Stimulated activated CD4-positive, alpha-beta T cell treated with anti-CD3 and anti-CD28 coated beads, Interleukin-1b, Interleukin-23, amount 100 ng/mL, for 4 hours (primary cell): ENCODE measurements around the gene VWA5B2.

ENCODE experiments used
- DNase-seq, 2 donors: peaks; one replicate each; pipeline ENCODE4 v3.0.0-alpha.2; 2020; ENCODE audit warnings: low read depth in 2 of 2

VWA5B2 gene

GRCh38 chr3:184275381-184275701 lies 46.0 kb downstream of the VWA5B2 start:
- no peak for DNase-seq

GRCh38 chr3:184275961-184276910 lies 46.9 kb downstream of the VWA5B2 start, which contains the start of gene ECE2:
ECE2 (plus strand) TSS chr3:184276022; CDS start chr3:184276154, 132 bp downstream.
- DNase-seq = no peak

GRCh38 chr3:184277366-184277765 lies 48.0 kb downstream of the VWA5B2 start:
- DNase-seq = no peak

DNA sequence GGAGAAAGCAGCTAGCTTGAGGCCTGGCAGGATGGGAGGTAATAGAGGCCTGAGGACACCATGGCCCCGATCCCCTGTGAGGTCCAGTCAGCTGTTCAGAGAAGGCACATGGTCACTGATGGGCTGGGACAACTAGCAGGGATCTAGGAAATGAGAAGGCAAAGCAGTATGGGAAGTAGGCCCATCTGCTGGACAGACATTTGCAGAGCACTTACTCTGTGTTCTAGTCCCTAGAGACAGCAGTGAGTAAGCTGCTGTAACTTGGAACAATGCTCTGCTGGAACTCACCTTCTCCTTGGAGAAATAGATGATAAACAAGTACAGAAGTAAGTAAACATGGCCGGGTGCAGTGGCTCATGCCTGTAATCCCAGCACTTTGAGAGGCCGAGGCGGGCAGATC lies 53.6 kb downstream of the VWA5B2 start:
- DNase-seq = no peak

DNA sequence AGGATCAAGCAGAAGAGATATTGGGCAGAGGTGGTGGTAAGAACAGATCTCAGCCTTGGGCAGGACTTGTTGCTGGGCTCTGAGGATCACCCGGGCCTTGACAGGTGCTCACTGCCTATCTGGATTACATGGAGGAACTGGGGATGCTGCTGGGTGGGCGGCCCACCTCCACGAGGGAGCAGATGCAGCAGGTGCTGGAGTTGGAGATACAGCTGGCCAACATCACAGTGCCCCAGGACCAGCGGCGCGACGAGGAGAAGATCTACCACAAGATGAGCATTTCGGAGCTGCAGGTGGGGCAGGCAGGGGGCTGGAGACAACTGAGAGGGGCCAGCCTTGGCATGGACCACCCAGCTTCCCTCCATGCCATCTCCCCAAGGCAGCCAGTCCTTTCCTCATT lies 54.3 kb downstream of the VWA5B2 start:
- DNase-seq = no peak

DNA sequence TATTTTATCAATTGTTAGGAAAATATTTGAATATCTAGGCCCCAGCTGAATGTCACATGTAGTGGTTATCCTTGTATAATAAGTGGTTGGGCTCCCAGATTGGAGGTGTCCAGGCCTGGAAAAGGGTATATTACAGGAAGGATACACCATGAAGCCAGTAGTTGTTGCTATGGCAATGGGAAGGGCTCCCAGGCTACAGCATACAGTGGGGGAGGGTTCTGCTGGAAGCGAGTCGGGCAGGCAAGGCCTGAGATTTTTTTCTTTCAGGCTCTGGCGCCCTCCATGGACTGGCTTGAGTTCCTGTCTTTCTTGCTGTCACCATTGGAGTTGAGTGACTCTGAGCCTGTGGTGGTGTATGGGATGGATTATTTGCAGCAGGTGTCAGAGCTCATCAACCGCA lies 55.3 kb downstream of the VWA5B2 start:
- peak in 1 of 2 donors; percentile 14 for DNase-seq

GRCh38 chr3:184289426-184289938 lies 60.1 kb downstream of the VWA5B2 start:
- peak; percentile 54 to 61 for DNase-seq

DNA sequence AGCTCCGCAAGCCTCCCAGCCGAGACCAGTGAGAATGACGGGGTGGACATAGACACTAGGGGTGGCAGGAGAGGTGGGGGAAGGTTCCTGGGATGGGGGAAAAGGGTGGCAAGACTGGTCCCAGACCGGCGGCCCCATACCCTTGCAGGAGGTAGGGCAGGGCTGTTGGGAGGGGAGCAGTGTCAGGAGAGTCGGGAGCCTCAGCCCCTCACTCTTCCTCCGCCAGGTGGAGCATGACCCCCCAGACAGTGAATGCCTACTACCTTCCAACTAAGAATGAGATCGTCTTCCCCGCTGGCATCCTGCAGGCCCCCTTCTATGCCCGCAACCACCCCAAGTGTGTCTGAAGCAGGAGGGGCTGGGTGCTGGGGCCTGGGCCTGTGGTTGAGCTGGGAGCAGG lies 60.9 kb downstream of the VWA5B2 start:
- DNase-seq = no peak

DNA sequence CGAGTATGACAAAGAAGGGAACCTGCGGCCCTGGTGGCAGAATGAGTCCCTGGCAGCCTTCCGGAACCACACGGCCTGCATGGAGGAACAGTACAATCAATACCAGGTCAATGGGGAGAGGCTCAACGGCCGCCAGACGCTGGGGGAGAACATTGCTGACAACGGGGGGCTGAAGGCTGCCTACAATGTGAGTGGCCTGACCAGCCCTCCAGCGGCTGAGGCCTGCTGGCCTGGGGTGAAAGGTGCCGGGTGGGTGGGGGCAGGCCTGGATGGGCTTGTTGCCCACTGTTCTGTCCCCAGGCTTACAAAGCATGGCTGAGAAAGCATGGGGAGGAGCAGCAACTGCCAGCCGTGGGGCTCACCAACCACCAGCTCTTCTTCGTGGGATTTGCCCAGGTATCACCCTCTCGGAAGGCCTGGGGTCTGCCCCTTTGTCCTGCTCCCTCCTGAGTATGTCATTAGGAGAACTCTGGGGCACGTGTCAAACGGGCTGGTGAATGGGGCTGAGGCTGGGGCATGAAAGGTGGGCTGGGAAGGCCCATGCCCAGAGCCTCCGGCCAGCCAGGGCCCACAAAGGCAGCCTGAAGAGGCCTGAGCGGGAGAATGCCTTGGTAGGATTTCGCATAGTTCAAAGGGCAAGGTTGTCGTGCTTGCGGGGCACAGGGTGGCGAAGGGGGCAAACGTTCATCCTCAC lies 61.8 kb downstream of the VWA5B2 start:
- no peak for DNase-seq
